Colonic mucosa (tissue), 4 donors: ENCODE results near the gene PPIP5K2. TPM values are rescaled to one million over a fixed set of nuclear protein-coding genes. Genes with fewer than 3 reads are reported as not detected.

Experiments used
- DNase-seq: peaks from one replicate; pipeline ENCODE4 v3.0.0-alpha.2; 2020
- H3K27ac ChIP-seq: fragments of 200-600 bp; one replicate; pipeline ENCODE4 v1.8.0; 2021
- H3K27me3 ChIP-seq: fragments of 200-600 bp; one replicate; pipeline ENCODE4 v1.8.0; 2021
- H3K36me3 ChIP-seq: fragments of 200-600 bp; one replicate; pipeline ENCODE4 v1.8.0; 2021
- H3K4me1 ChIP-seq: fragments of 200-600 bp; one replicate; pipeline ENCODE4 v1.8.0; 2021; ENCODE audit warnings: mild to moderate bottlenecking
- H3K4me3 ChIP-seq: fragments of 200-600 bp; one replicate; pipeline ENCODE4 v1.8.0; 2021
- H3K9ac ChIP-seq, 2 donors: one replicate each; pipeline ENCODE4 v1.7.0; 2013; ENCODE audit warnings: control low read depth in 2 of 2, low read depth in 2 of 2, low read length in 2 of 2
- H3K9me3 ChIP-seq: fragments of 200-600 bp; one replicate; pipeline ENCODE4 v1.8.0; 2021
- intact Hi-C: fragments of 100-400 bp; cut with DNase I; formaldehyde crosslinking; loops from one replicate; pipeline ENCODE4 v1.14.1; 2022
- total RNA-seq, 2 donors: library from RNA; stranded (reverse); fragmentation: NEBNext Ultra II Directional in 1 of 2; extraction: Animal tissue kit (Norgen Biotek cat#: 25700) in 1 of 2; gene quantifications; one replicate each; pipeline ENCODE4 v1.2.1, GENCODE V29; 2021
- TF ChIP-seq, protein P1 (sequence below): fragments of 200-600 bp; IDR thresholded peaks from one replicate; pipeline ENCODE4 v1.8.0; 2022; ENCODE audit warnings: antibody characterized with exemption, mild to moderate bottlenecking
- donor health status: healthy.
- donor health status: DM: no; HTN: no; CAD: no.
- donor health status: DM: no; HTN: no; CAD: no.

The PPIP5K2 gene
- total RNA-seq, 2 donors from 2014 or later, result 58.7 to 79.3 TPM

DNA sequence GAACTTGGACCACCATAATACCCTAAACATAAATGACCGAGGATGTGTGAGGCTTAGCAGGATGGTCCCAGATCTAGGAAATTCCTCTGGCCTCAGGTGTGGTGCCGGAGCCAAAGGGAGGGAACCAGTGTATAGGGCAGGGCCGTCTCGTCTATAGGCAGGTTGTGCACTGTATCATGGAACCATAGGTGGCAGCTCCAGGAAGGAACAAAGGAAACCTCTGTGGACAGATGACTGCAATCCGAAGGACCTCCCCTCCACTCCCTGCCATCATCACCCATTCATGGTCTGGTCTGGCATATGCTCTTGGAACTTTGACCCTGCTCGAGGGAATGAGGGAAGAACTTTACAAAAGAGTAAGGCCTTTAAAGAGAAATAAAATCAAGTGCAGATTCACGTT, 135.6 kb downstream of the PPIP5K2 start:
- H3K27ac ChIP-seq, result peak overlapping the region; percentile 29
- no peaks in the 10 kb centered on the region for H3K9me3 ChIP-seq
- no peaks in the 10 kb centered on the region for H3K36me3 ChIP-seq
- H3K9ac ChIP-seq, result peak overlapping the region in 1 of 2 donors; percentile 29
- TF ChIP-seq, protein P1, sequence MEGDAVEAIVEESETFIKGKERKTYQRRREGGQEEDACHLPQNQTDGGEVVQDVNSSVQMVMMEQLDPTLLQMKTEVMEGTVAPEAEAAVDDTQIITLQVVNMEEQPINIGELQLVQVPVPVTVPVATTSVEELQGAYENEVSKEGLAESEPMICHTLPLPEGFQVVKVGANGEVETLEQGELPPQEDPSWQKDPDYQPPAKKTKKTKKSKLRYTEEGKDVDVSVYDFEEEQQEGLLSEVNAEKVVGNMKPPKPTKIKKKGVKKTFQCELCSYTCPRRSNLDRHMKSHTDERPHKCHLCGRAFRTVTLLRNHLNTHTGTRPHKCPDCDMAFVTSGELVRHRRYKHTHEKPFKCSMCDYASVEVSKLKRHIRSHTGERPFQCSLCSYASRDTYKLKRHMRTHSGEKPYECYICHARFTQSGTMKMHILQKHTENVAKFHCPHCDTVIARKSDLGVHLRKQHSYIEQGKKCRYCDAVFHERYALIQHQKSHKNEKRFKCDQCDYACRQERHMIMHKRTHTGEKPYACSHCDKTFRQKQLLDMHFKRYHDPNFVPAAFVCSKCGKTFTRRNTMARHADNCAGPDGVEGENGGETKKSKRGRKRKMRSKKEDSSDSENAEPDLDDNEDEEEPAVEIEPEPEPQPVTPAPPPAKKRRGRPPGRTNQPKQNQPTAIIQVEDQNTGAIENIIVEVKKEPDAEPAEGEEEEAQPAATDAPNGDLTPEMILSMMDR, result no peak
- peak; percentile 67 for DNase-seq
- H3K27me3 ChIP-seq, result no peaks in the 10 kb centered on the region
- peaks cover 7% of the 10 kb centered on the region for H3K4me1 ChIP-seq
- intact Hi-C loops, result no loop called here
- H3K4me3 ChIP-seq, result no peak overlapping the region

DNA sequence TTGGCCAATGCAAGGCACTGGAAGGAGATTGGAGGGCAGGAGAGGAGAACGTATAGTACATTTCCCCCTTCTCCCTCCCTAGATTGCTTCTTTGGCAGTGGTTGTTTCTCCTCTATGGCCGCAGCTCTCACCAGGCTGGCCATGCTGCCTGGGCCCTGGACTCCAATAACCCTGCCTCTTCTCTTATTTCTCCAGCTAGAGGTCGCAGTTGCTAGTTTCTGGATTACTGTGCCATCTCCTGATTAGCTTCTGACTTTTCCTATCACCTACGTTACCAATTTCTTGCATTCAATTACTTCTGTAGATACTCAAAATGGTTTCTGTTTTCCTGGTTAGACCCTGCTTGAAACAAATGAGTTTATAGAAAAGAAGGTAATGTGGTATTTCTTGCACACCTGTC, 136.1 kb downstream of the PPIP5K2 start:
- Histone ChIP-seq H3K9ac (peak overlapping the region in 1 of 2 donors; percentile 29), H3K36me3 (no peaks in the 10 kb centered on the region), H3K9me3 (no peaks in the 10 kb centered on the region), H3K4me1 (peaks cover 11% of the 10 kb centered on the region), H3K4me3 (no peak overlapping the region), H3K27me3 (no peaks in the 10 kb centered on the region), H3K27ac (peak overlapping the region; percentile 29)
- TF ChIP-seq, protein P1, result no peak
- intact Hi-C loops, result no loop called here
- DNase-seq, result no peak

DNA sequence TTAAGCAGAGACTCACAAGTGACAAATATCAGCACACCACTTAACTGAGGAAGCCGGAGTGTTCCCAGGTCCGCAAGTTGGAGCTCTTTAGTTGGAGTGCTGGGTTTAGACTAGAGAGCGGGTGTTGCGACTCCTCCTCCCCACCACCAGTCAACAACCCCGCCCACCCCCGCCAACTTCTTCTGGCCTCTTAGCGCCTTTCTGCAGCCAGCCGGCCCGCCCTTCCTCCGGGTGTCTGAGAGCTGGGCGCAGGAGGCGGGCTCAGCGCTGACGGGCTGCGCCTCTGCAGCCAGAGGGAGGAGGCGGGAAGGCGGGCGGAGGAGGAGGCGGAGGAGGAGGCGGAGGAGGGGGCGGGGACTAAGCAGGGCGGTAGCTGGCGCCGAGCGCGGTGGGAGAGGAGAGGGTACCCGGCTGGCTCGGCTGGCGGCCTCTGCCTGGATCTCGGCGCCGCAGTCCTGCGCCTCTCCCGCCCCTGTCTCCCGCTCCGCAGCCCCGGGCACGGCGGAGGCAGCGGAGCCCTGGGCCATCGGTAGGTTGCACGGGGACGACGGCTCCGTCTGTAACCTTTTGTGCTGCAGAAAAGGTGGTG, 138.4 kb downstream of the PPIP5K2 start, which contains the start of gene MACIR:
Gene MACIR (plus strand): TSS at position 396 of the 589 bp plus-strand sequence. CDS start 17,157 bp downstream, outside the sequence.
- no peaks in the 10 kb centered on the region for H3K36me3 ChIP-seq
- TF ChIP-seq, protein P1, result no peak
- peak; percentile 98 for DNase-seq
- intact Hi-C loops, result no loop called here
- peak within 1 kb of the TSS; percentile 91 for H3K4me3 ChIP-seq
- H3K9me3 ChIP-seq, result no peaks in the 10 kb centered on the region
- peak within 1 kb of the TSS; percentile 90 to 94 for H3K9ac ChIP-seq
- peak within 1 kb of the TSS; percentile 96 for H3K27ac ChIP-seq
- no peaks in the 10 kb centered on the region for H3K27me3 ChIP-seq
- peaks cover 11% of the 10 kb centered on the region for H3K4me1 ChIP-seq

DNA sequence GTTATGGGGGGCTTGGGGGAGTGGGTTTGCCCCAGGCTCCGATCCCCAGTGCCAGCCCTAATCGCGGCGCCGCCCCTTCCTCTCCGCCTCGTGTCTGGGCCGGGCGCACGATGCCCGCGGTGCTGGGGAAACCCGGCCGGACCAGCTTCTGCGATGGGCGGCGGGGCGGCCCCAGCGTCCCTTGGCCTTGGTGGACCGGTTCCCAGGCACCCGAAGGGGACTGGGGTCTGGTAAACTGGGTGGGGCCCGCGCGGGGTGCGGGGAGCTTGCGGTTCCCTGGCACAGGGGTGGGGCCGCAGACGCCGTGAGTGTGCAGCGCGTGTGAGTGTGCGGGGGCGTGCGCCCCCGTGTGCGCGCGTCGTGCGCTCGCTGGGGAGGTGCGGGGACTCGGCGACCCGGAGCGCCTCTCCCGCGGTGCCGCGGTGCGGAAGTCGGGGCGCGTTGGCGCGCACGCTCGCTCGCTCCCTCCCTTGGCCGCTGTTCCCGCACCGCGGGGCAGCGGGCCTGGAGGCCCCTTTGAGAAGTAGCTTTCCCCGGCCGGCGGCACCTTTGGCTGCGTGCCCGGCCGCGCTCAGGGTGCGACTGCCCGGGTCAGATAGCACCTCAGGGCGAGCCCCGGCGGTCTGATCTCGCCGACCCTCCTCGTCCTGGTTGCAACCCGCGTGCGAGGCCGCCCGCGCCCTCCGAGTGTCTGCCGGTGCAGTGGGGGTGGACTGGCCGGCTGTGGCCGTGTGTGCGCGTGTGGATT, 139.0 kb downstream of the PPIP5K2 start:
- no peaks in the 10 kb centered on the region for H3K27me3 ChIP-seq
- peak overlapping the region; percentile 96 for H3K27ac ChIP-seq
- peak; percentile 70 for DNase-seq
- H3K36me3 ChIP-seq, result no peaks in the 10 kb centered on the region
- peak overlapping the region; percentile 90 to 94 for H3K9ac ChIP-seq
- H3K9me3 ChIP-seq, result no peaks in the 10 kb centered on the region
- H3K4me1 ChIP-seq, result peaks cover 11% of the 10 kb centered on the region
- peak overlapping the region; percentile 91 for H3K4me3 ChIP-seq
- intact Hi-C loops, result no loop called here
- TF ChIP-seq, protein P1, result no peak

DNA sequence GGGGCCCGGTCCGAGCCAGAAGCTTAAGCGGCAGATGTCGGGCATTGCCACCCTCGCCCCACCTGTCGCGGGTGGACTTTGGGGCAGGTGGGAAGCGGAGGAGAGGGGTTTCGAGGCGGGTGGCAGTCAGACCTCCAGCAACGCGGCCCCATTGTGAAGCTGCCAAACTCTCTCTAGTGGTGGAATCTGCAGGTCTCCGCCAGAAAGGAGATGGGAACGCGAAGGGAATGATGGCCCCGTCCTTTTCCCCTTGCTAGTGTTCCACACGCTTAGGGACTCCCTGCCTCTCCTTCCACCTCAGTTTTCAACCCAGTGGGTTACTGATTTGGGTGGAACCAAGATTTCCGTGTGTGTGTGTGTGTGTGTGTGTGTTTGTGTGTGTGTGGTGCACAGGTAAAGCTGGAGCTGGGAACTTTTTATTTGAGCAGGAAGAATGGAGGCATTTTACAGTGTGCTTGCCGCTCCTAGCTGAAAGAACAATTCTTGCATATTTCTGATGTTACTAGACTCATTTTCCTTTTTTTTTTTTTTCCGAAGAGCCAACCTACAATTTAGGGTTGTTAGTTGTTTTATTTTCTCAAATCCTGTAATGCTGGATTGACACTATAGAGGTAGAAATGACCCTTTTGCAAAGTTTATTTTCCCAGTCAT, 139.7 kb downstream of the PPIP5K2 start:
- Histone ChIP-seq H3K27ac (peak overlapping the region; percentile 96), H3K9ac (peak overlapping the region; percentile 90 to 94), H3K9me3 (no peaks in the 10 kb centered on the region), H3K27me3 (no peaks in the 10 kb centered on the region), H3K4me1 (peaks cover 11% of the 10 kb centered on the region), H3K4me3 (peak overlapping the region; percentile 91), H3K36me3 (no peaks in the 10 kb centered on the region)
- TF ChIP-seq, protein P1, result no peak
- intact Hi-C loops, result no loop called here
- DNase-seq, result peak; percentile 70
